ENCODE results near the gene ADGRF5.
"Not testable (repeated sequence)": the region's sequence is repeated elsewhere in the genome, so short reads cannot be mapped to it uniquely, and the experiment has no call there.

Gene ADGRF5

GRCh38 chr6:46845126-46845525 lies 76.6 kb downstream of the ADGRF5 start (continued):
- TF ChIP-seq ZNF776 (tag by site-specific recombination; IDR thresholded peaks at IDR 0.05; ENCODE audit: borderline replicate concordance) (no peak), ZNF37A (tag by site-specific recombination; IDR thresholded peaks at IDR 0.05) (no peak)

- CTCF ChIA-PET: interaction anchor here (0.7 kb wide), 1 partner anchor 19 kb away, joined by 3 read pairs; no protein-coding TSS in a partner anchor
- H3K9me3 ChIP-seq (ENCODE audit: control insufficient read depth, insufficient read depth, low read depth, low read length); POLR2A ChIA-PET; H3K27ac ChIP-seq (ENCODE audit: extremely low read depth, low read depth, low read length); H3K4me3 ChIP-seq (ENCODE audit: low read depth, low read length); H3K4me1 ChIP-seq (ENCODE audit: control insufficient read depth, insufficient read depth, low read length); H3K36me3 ChIP-seq (ENCODE audit: control insufficient read depth in 2 of 2, insufficient read depth in 1 of 2, low read length in 2 of 2): not testable (repeated sequence)
- TF ChIP-seq ZNF280D (tag by site-specific recombination; IDR thresholded peaks at IDR 0.05) (0 out of 2 replicates have a peak, but pooled peaks have one; percentile 21), ZNF626 (tag by site-specific recombination; IDR thresholded peaks at IDR 0.05) (peak; percentile 61; the same call in 1 of the 2 replicates), ZNF529 (tag by site-specific recombination; IDR thresholded peaks at IDR 0.05; ENCODE audit: insufficient replicate concordance) (peak; percentile 60), ZSCAN30 (tag by site-specific recombination; IDR thresholded peaks at IDR 0.05) (peak; percentile 24; the same call in 1 of the 2 replicates), ZNF510 (tag by site-specific recombination; IDR thresholded peaks at IDR 0.05; ENCODE audit: insufficient replicate concordance) (peak; percentile 41), SETDB1 (IDR thresholded peaks at IDR 0.05; ENCODE audit: insufficient read length, low read length) (peak; percentile 94), TRIM28 (IDR thresholded peaks at IDR 0.05; ENCODE audit: borderline replicate concordance, low read length) (peak; percentile 81; the same call in 1 of the 2 replicates)
Observed at GRCh38 chr6:46842252-46842846, 79.4 kb downstream of the ADGRF5 start.

DNA sequence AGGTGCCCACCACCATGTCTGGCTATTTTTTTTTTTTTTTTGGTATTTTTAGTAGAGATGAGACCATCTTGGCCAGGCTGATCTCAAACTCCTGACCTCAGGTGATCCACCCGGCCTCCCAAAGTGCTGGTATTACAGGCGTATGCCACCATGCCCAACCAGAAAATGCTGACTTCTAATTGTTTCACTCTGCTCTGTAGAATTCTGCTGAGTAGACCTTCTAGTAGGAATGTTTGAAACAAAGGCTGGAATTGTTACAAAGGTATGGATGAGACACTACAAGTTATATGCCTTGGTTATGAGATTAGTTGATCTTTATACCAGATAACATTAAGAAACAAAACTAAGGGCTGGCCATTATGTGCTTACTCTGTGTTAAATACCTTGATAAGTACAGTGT lies 83.7 kb downstream of the ADGRF5 start:
- ChIA-PET POLR2A (no interaction called here), CTCF (interaction anchor here (0.6 kb wide), 2 partner anchors 135 to 435 kb away, joined by 3 to 6 read pairs; no protein-coding TSS in a partner anchor)
- Histone ChIP-seq H3K4me3 (ENCODE audit: low read depth, low read length) (no peak overlapping the region), H3K27ac (ENCODE audit: extremely low read depth, low read depth, low read length) (no peak overlapping the region), H3K4me1 (ENCODE audit: control insufficient read depth, insufficient read depth, low read length) (no peaks in the 10 kb centered on the region), H3K36me3 (ENCODE audit: control insufficient read depth in 2 of 2, insufficient read depth in 1 of 2, low read length in 2 of 2) (no peaks in the 10 kb centered on the region), H3K9me3 (ENCODE audit: control insufficient read depth, insufficient read depth, low read depth, low read length) (no peaks in the 10 kb centered on the region)
- TF ChIP-seq BCL11B (tag by site-specific recombination; IDR thresholded peaks at IDR 0.05; ENCODE audit: low read depth): no peak
- TF ChIP-seq ZFP37 (tag by site-specific recombination; IDR thresholded peaks at IDR 0.05): no peak
- TF ChIP-seq ZNF670 (tag by site-specific recombination; IDR thresholded peaks at IDR 0.05; ENCODE audit: low read depth): no peak
- TF ChIP-seq ATF2 (tag by site-specific recombination; IDR thresholded peaks at IDR 0.05; ENCODE audit: low read depth): no peak
- no peak for TF ChIP-seq ZNF624 (tag by site-specific recombination; IDR thresholded peaks at IDR 0.05)
- no peak for TF ChIP-seq ZNF280D (tag by site-specific recombination; IDR thresholded peaks at IDR 0.05)
- TF ChIP-seq ZNF791 (tag by site-specific recombination; IDR thresholded peaks at IDR 0.05): no peak
- TF ChIP-seq REPIN1 (tag by site-specific recombination; IDR thresholded peaks at IDR 0.05; ENCODE audit: low read depth): no peak
- no peak for TF ChIP-seq ZNF391 (tag by site-specific recombination; IDR thresholded peaks at IDR 0.05; ENCODE audit: borderline replicate concordance, low read depth)
- no peak for TF ChIP-seq ZNF530 (tag by site-specific recombination; IDR thresholded peaks at IDR 0.05; ENCODE audit: low read depth)
- no peak for TF ChIP-seq ZNF707 (tag by site-specific recombination; IDR thresholded peaks at IDR 0.05)
- no peak for TF ChIP-seq ZNF501 (tag by site-specific recombination; IDR thresholded peaks at IDR 0.05)
- no peak for TF ChIP-seq ZNF274 (IDR thresholded peaks at IDR 0.05; ENCODE audit: low read length)
- no peak for TF ChIP-seq ZNF274 (tag by site-specific recombination; IDR thresholded peaks at IDR 0.05; ENCODE audit: borderline replicate concordance)
- TF ChIP-seq ZNF792 (tag by site-specific recombination; IDR thresholded peaks at IDR 0.05): no peak

DNA sequence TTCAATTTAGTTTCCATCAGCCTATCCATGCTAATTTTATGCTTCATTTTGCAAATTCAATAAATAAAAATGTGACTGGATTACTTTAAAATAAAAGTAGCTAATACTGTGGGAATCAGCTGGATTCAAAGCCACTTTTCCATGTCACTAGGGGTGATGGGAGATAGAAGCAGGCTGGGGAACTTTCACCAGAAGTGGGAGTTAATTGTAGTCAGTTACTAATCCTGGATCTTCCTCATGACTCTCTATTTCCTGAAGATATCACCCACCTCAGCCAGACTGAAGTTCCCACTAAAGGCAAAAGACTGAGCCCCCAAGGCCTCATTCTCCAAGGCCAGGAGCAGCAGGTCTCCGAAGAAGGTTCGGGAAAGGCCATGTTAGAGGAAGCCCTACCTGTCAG lies 86.7 kb downstream of the ADGRF5 start:
- POLR2A ChIA-PET; H3K36me3 ChIP-seq (ENCODE audit: control insufficient read depth in 2 of 2, insufficient read depth in 1 of 2, low read length in 2 of 2); H3K27ac ChIP-seq (ENCODE audit: extremely low read depth, low read depth, low read length); H3K4me1 ChIP-seq (ENCODE audit: control insufficient read depth, insufficient read depth, low read length); H3K9me3 ChIP-seq (ENCODE audit: control insufficient read depth, insufficient read depth, low read depth, low read length); H3K4me3 ChIP-seq (ENCODE audit: low read depth, low read length): not testable (repeated sequence)
- CTCF ChIA-PET: interaction anchor here (1.6 to 3.5 kb wide), 2 partner anchors 13 to 156 kb away, joined by 4 to 11 read pairs; no protein-coding TSS in a partner anchor

Measured in HEK293 (cell line).